Glomerular endothelial cell (primary cell): ENCODE measurements around the gene HTR1A. TPM values are rescaled to one million over a fixed set of nuclear protein-coding genes. Genes with fewer than 3 reads are reported as not detected.
A peak's percentile ranks its signal among the peaks of the same experiment; 100 is the strongest.

Source experiments
- DNase-seq: peaks from one replicate; pipeline ENCODE4 v3.0.0-alpha.2; 2011; ENCODE audit warnings: low read depth, low spot score; ENCODE audit errors: extremely low read depth
- total RNA-seq: library from RNA; depleted of rRNA; stranded (reverse); fragments of >200 nt; gene quantifications from 2 replicates; pipeline ENCODE4 v1.2.3, GENCODE V29; 2015

Gene HTR1A
- total RNA-seq = not detected in 2 replicates

DNA sequence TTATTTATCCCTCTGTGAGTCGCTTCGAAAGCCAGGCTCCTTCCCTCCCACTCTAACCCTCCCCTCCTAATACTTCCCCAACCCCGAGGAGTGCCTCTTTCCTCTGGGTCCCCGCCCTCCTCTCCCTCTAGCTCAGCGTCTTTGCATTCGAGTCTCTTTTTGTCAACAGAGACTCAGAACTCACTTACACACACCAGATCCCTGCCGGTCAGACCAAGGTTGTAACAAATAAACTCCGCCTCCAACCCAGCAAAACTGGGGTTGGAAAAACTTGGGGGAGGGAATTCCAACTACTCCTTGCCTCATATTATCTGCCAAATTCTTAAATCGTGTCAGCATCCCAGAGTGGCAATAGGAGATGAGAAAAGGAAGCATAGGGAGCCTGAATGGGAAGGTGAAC lies at the start of gene HTR1A:
HTR1A (minus strand) TSS at position 167 of the 400 bp plus-strand sequence. CDS start 726 bp downstream, outside the sequence.
- no peak for DNase-seq

DNA sequence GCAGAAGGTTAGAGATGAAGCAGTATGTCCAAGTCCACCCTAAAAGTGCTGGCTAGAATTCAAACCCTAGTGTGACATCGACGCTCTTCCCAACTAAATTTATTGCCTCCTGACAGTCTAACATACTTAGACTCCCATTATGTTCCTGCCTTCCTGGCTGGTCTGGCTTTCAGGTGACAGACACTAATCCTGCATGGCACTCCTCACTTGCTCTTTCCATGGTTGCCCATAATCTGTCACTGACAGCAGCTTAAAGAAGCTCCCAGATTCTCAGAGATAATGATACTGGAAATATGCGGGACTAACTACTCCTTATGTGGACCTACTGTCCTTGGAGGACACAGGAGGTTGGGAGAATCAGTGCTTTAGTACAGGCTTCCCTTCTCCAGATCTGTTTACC lies 41.7 kb upstream of the HTR1A start:
- DNase-seq = no peak

DNA sequence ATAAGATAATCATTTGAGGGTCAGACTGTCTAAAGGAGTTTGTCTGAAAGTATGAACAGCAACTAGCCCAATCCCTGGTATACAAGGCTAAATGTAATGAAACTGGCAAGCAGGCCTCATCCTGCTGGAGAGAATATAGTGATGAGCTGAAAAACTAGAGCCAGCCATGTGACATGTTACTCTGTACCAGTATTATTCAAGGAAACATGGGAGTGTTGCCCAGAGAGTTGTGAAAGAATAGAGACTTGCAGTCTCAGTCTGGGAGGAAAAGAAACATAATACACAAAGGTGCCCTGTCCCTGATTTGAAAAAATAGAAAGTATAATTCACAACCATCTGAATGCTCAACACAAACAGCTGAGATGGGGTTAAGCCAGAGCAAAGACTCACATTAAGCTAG lies 37.9 kb upstream of the HTR1A start:
- DNase-seq = no peak

DNA sequence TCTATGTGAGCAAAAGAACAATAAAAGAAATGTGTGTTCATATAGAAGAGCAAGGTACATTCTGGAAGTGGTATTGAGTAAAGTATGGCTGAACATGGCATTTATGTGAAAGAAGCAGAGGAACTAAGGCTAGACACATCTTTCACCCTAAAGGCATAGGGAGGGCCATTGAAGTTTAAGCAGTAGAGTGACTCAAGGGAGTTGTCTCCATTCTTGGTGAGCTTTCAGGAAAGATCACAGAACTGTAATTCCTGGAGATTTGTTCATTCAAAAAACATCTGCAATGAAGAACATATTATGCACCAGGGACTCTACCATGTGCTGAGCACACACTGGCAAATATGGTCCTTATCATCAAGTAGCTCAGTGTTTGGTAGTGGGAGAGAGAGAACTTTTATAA lies 24.8 kb upstream of the HTR1A start:
- no peak for DNase-seq

DNA sequence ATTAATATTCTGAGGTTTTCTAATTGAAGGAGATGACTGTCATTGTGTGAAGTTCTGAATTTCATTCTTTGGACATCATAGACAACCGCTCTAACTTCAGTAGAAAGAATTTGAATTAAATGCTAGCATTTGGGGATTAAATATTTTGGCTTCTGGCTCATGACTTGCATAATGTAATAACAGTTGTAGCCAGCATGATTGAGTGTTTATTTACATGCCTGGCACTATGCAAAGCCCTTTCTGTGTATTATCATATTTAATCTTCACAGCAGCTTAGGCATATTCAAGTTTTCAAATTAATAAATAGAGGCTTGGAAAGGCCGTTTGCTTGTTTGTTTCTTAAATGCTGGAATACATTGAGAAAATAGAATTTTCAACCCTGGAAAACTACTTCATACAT lies 19.6 kb upstream of the HTR1A start:
- DNase-seq = no peak

DNA sequence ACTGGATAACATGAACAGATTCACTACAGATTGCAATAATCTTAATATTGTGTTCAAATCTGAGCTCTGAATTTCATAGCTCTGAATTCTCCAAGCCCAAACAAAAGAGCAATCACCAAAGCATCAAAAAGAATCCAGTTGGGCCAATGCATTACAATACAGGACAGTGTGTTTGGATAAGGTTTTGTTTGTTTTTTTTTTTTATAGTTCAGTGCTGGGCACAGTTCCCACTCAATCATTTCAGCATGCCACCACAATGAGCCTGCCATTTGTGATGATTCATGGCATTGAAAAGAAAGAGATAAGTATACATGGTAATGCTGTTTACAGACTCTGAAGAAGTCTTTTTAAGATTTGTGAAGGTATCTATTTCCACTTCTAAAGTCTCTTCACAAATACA lies 1.7 kb upstream of the HTR1A start:
- DNase-seq = no peak

DNA sequence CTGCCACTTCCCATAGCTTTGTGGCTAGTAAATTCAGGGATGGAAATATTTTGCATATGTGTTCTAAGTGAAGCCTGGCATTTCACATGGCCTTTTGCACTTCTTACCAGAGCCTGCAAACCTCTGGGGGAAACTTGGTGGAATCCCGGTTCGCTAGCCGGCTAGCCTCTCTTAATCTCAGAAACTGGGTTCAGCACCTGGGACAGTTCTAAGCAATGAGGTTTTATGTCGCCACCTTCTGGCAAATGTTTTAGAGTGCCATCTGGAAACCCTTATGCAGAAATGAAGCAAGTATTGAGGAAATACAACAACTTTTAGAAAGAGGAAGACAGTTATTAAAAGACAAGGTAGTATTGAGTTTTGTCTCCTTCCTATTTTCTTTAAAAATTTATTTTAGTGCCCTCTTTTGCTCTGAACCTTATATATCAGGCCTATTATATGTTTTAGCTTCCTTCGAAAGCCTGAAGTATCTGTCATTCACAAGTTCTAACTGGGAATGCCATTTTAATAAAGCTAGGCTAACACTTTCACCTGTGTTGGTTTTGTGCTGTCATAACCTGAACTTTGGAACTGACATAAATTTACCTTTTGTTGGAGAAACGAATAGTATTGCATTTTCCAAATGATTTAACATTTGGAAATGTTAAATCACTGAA lies 963 bp upstream of the HTR1A start:
- DNase-seq = peak; percentile 41

DNA sequence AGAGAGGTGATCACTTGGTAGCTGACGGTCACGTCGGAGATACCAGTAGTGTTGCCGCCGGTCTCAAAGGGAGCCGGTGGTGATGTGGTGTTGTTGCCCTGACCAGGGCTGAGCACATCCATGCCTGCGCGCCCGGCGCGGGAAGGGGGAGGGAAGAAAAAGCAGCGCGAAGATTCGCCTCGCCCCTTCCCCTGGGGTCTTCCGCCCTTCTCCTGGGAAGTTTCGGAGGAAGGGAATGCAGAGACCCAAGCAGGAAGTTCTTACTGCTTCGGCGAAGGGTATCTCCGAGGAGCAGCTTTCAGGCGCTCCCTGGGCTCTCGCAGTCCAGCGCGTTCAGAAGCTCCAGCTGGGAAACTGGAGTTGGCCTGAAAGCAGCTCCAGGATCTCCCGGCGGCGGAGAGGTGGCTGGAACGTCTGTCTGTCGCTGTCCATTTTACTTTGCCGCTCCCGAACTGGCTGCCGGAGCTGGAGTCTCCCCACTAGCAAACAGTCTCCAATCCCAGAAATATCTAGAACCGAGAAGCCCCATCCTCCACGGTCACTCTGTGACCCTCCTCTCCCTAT lies 565 bp downstream of the HTR1A start:
- DNase-seq = no peak

DNA sequence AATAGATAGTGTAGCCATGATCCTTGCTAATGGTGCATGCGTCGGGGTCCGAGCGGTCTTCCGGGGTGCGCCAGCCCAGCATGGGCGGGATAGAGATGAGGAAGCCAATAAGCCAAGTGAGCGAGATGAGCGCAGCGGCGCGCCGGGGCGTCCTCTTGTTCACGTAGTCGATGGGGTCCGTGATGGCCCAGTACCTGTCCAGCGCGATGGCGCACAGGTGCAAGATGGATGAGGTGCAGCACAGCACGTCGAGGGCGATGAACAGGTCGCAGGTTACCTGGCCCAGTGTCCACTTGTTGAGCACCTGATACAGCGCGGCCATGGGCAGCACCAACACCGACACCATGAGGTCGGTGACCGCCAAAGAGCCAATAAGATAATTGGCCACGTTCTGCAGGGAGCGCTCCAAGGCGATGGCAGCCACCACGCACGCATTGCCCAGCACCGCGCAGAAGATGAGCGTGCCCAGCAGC lies 1.1 kb downstream of the HTR1A start:
- DNase-seq = no peak

DNA sequence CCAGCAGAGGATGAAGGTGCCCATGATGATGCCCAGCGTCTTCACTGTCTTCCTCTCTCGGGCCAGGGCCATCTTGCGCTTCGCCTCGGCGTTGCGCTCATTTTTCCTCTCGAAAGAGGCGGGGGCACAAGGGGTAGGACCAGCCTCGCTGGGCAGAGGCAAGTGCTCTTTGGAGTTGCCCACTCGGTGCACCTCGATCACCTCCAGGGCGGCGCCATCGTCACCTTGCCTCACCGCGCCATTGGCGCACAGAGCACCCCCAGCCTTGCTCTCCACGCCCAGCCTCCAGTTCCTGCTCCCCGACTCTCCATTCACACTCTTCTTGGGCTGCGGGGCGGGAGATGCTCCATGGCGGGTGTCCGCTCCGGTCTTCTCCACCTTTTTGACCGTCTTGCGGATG lies 1.6 kb downstream of the HTR1A start:
- no peak for DNase-seq

DNA sequence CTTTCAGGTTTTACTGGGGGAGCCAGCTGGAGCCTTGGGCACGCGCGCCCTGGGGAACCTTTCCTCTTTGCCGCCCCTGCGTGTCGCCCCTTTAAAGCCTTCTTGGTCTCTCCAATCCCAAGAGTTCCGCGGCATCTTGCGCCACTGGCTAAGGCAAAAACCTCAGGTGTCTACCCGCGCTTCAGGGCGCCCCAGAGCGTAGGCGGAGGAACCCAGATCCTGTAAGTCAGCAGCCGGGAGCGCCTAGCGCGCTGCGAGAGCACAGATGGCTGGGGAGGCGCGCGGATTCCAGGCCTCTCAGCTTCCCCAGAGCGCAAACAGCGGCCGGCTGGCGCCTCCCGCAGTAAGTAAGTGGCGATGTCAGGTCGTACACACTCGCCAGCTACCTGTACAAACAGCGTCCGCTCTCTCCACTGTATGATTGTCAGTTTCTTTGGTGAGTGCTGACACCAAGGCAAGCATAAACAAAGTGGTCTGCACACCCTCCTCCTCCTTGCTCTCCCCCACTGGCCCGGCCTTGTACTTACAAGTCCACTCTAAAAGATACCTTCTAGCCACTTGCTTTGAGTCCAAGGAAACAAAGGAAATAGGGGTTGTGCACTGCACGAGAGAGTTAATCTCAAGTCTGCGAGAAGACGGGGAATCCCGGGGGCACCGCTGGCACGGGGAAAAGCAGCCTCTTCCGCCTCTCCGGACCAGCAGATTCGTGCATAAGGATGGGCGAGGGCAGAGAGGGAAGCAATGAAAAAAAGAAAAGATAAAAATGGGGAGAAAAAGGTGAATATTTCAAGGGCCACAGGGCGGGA lies 2.9 kb downstream of the HTR1A start:
- DNase-seq = no peak

DNA sequence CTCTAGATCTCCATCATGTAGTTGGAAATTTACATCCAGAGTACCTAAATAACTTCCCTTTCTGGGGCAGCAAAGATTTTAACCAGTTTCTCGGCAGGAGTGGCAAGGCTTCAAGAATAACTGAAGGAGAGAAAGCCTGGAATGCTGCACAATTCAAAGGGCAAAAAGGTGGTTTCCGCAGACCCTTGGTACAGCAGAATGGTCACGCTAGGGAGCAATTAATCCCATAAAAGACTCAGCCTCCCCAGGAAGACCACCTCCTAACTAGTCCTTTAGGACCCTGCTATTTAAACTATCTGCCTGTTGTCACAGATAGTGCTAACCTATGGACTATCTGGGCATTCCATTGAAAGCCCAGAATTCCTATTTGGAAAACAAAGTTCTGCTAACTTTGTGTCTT lies 3.6 kb downstream of the HTR1A start:
- DNase-seq = no peak

DNA sequence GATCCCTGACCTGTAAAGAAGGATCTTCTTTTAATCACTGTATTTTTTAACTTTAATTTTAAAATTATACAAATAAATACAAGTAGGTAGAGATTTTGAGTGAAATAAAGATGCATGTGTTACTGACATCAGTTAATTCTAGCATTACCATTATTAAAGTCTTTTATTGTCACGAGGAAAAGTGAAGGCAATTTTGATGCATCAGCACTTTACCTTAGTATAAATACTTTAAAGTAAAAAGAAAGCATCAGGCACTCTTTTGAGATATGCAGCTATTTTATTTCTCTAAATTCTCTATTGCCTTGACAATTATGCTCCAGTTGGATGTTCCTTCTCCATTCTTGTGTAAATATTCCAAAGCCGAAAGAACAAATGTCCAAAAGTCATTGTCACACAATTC lies 4.6 kb downstream of the HTR1A start:
- no peak for DNase-seq

DNA sequence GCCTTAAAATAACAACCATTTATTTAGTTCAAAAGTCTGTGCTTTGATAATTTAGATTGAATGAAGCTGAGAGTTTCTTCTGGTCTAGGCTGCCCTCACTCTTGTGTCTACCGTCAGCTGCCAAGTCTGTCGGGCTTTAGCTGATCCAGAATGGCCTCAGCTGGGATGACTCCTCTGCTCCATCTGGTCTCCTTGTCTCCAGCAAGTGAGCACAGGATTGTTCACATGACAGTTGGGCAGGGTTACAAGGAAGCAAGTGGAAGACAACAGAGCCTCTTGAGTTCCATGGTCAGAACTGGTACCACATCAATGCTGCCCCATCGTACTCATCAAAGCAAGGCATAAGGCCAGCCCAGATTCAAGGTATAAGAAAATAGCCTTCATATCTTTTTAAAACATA lies 9.0 kb downstream of the HTR1A start:
- no peak for DNase-seq

DNA sequence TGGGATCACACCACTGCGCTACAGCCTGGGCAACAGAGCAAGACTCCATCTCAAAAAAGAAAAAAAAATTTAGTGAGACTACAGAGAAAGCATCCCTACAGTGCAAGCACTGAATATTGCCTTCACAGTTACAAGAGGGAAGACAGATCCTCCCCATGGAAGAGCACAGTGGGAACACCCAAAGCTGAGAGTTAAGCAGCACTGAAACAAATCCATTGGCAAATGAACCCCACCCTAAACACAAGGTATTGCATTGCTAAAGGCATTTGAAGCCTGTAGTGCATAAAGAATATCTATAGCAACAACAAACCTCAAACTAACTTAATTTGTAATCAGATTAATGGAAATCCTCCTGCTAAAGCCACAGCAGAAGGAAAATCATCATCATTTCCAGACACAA lies 27.1 kb downstream of the HTR1A start:
- DNase-seq = no peak

DNA sequence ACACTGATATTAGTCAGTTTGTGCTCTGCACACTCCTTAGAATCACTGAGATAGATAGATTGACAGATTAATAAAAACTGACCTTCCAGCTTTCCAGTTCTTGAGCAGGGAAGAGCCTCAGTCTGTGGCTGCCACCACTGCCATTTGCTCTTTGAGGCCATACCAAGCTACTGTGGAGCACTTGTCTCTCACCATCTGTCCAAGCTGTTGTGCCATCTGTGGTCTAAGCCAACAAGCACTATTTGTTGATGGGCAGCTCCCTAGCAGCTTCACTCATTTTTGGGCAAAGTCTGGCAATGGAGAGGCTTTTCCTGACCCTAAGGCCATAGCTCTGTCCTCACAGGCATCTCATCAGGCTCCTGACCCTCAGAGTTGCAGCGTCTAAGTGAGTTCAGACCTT lies 30.4 kb downstream of the HTR1A start:
- no peak for DNase-seq

DNA sequence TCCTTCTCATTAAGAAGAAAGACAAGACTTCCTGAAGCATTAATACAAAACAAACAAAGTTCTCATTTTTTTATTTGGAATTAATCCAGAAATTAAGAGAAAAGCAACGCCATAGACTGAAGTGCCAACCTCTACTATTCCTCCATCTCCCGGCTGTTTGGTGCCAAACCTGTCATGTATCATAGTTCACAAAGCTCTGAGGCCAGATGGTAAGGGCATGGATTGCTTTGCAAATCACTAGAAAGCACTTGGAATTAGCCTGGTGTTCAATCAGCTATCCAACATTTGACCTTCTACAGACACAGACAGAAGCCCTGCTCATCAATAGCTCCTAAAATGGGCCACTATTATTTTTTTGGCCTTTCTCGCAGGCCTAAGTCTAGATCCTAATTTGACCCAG lies 33.8 kb downstream of the HTR1A start:
- no peak for DNase-seq

DNA sequence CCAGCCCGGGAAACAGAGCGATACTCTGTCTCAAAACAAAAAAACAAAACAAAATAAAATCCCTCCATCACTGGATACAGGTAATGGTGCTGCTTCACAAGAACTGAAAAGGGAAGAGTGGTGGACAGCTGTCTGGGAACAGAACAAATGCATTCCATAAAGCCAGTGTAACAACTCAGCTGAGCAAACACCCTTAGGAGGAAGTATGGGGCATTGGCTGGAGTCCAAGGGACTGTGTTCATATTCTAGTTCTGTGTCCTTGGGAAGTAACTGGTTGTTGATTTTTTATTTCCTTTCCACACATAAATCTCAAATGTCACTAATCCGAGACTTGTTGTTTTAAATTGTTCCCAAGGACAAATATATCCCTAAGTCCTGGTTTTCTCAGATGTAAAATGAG lies 38.3 kb downstream of the HTR1A start:
- no peak for DNase-seq

DNA sequence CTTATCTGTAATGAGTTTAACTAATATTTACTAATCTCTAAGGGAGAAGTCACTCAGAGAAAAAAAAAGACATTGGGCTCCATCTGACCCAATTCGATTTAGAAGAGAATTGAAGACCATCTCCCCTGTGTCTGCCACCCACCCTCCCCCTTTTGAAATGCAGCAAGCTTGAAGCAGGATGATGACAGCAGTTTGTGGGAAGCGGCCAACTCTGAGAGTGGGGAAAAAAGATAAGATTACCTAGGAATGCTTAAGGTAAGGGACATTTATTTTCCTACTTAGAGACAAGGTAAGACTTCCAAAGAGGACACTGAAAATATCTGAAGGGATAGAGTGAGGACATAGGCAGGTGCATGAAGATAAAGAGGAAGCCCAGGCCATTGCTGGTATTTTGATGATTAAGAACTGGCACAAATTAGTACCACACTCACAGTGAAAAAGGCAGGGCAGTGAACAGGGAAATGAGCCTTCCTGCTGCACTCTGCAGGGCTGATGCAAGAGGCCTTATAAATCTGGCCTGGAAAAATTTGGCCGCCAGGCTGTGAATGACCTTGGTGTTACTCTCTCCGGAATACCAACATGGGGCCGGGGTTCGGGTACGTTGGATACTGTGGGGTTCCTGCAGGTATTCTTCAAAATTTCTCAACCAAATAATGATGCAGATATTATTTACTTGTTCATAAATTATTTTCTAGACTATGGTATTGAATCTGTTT lies 42.3 kb downstream of the HTR1A start:
- no peak for DNase-seq

DNA sequence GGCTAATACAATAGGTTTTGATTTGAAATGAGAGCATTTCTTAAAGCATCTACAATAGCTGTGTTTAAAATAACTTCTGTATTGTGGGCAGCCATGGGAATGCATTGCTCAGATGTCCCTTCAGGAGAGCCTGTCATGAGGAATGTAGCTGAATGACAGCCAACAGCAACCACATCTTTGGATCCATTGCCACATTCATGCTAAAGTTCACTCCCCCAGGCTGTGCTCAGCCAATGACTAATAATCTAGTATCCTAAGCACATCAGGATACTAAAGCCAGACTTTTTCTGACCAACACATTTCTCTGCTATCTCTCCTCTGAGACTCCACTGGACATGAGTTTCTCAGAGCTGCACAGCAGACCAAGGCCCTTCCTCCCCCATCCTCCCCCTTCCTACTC lies 45.5 kb downstream of the HTR1A start:
- DNase-seq = no peak

DNA sequence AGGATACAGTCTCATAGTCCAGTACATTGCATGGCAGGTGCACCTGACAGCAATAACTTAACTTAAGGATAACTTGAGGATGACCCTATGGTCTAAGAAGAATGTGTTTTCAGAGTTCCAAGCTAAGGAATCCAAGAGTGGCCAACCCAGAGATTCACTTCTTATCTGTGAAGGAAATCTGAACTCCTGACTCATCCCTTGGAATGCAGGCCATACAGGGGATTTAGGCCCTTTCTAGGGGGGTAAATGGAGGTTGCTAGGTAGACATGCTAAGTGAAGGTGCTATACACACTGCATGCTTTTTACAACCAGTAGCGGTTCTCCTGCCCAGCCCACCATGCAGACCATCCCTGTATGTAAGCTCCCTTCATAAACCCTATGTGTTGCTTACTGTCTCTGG lies 50.4 kb downstream of the HTR1A start:
- DNase-seq = no peak
